ENCODE results near the gene EMX2.

Gene EMX2

DNA sequence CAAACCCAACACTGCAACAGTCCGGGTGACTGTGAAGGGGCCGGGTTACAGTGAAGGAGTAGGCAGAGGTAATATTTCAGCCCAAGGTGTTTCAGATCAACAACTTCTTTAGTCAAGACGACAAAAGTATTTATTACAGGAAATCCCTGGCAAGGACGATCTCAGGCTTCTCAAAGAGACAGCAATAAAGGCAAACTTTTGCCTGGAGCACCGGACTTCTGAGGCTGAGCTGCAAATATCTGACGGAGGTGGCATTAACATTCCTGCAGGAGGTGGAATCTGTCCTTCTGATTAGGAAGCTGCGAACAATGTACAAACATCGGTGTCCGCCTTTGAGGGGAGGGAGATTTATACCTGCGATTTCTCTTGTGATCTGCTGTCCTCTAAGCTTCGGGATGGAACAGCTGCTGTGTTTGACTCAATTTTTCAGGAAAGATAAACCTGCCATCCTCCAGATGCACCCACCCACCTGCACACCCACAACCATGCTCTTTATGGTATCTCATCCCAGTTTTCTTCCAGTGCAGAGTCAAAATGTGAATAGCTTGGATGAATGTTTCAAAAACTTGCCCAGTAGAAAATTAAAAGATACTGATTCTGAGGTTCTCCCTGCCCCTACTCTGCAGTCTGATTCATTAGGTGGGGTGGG, 32.1 kb downstream of the EMX2 start:
- no peak for TF ChIP-seq ZNF677 (tag by site-specific recombination; IDR thresholded peaks at IDR 0.05)
- TF ChIP-seq EGR2 (tag by site-specific recombination; IDR thresholded peaks at IDR 0.05; ENCODE audit: low read depth) = peak; percentile 66
- Histone ChIP-seq H3K4me1 (ENCODE audit: control insufficient read depth, insufficient read depth, low read length) (no peaks in the 10 kb centered on the region), H3K9me3 (ENCODE audit: control insufficient read depth, insufficient read depth, low read depth, low read length) (no peaks in the 10 kb centered on the region), H3K27ac (ENCODE audit: extremely low read depth, low read depth, low read length) (no peak overlapping the region), H3K4me3 (ENCODE audit: low read depth, low read length) (no peak overlapping the region), H3K36me3 (ENCODE audit: control insufficient read depth in 2 of 2, insufficient read depth in 1 of 2, low read length in 2 of 2) (no peaks in the 10 kb centered on the region)
- ChIA-PET CTCF (interaction anchor here (1.0 kb wide), 1 partner anchor 45 kb away, joined by 3 read pairs; no protein-coding TSS in a partner anchor), POLR2A (no interaction called here)

DNA sequence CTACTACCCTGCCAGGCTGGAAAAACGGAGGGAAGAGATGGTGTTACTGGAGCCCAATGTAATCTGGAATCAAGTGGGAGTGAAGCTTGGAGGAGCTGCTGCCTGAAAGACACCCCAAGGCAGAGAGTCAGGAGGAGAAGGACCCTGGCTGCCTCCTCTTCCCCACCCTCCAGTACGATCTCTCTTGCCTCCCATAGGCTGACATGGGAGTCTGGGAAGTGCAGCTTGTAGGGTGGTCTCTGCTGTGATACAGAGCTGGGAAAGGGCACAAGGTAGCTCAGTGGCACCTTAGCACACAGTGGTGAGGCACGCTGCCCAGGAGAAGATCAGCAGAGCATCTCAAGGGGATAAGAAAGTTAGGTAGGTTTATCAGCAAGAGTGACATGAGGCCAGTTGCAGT, 35.9 kb downstream of the EMX2 start:
- Histone ChIP-seq H3K4me3 (ENCODE audit: low read depth, low read length) (no peak overlapping the region), H3K36me3 (ENCODE audit: control insufficient read depth in 2 of 2, insufficient read depth in 1 of 2, low read length in 2 of 2) (no peaks in the 10 kb centered on the region), H3K27ac (ENCODE audit: extremely low read depth, low read depth, low read length) (no peak overlapping the region), H3K9me3 (ENCODE audit: control insufficient read depth, insufficient read depth, low read depth, low read length) (no peaks in the 10 kb centered on the region), H3K4me1 (ENCODE audit: control insufficient read depth, insufficient read depth, low read length) (no peaks in the 10 kb centered on the region)
- ChIA-PET POLR2A (no interaction called here), CTCF (no interaction called here)
- TF ChIP-seq ZNF354C (tag by site-specific recombination; IDR thresholded peaks at IDR 0.05; ENCODE audit: borderline replicate concordance, low read depth) (no peak), ZNF155 (tag by site-specific recombination; IDR thresholded peaks at IDR 0.05) (no peak), ZNF514 (tag by site-specific recombination; IDR thresholded peaks at IDR 0.05) (no peak), KLF7 (tag by site-specific recombination; IDR thresholded peaks at IDR 0.05; ENCODE audit: borderline replicate concordance) (no peak), KLF16 (tag by site-specific recombination; IDR thresholded peaks at IDR 0.05) (no peak), GLIS1 (tag by site-specific recombination; IDR thresholded peaks at IDR 0.05) (no peak), TCF7L2 (IDR thresholded peaks at IDR 0.05; ENCODE audit: borderline replicate concordance, low read depth, low read length) (no peak), ZNF433 (tag by site-specific recombination; IDR thresholded peaks at IDR 0.05; ENCODE audit: low read depth) (no peak), ZNF157 (tag by site-specific recombination; IDR thresholded peaks at IDR 0.05) (no peak), ZNF169 (tag by site-specific recombination; IDR thresholded peaks at IDR 0.05) (no peak), ZNF707 (tag by site-specific recombination; IDR thresholded peaks at IDR 0.05) (no peak), GFI1B (tag by site-specific recombination; IDR thresholded peaks at IDR 0.05) (no peak), ZNF19 (tag by site-specific recombination; IDR thresholded peaks at IDR 0.05; ENCODE audit: low read depth) (no peak), HOXC10 (CRISPR knock-in tag; IDR thresholded peaks at IDR 0.05) (no peak), ZNF341 (tag by site-specific recombination; IDR thresholded peaks at IDR 0.05; ENCODE audit: low read depth) (no peak), FEZF1 (tag by site-specific recombination; IDR thresholded peaks at IDR 0.05) (no peak), ZBTB21 (tag by site-specific recombination; IDR thresholded peaks at IDR 0.05) (no peak)
- TF ChIP-seq, protein P1, sequence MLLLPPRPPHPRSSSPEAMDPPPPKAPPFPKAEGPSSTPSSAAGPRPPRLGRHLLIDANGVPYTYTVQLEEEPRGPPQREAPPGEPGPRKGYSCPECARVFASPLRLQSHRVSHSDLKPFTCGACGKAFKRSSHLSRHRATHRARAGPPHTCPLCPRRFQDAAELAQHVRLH (tag by site-specific recombination; IDR thresholded peaks at IDR 0.05) = no peak
- TF ChIP-seq, protein P2, sequence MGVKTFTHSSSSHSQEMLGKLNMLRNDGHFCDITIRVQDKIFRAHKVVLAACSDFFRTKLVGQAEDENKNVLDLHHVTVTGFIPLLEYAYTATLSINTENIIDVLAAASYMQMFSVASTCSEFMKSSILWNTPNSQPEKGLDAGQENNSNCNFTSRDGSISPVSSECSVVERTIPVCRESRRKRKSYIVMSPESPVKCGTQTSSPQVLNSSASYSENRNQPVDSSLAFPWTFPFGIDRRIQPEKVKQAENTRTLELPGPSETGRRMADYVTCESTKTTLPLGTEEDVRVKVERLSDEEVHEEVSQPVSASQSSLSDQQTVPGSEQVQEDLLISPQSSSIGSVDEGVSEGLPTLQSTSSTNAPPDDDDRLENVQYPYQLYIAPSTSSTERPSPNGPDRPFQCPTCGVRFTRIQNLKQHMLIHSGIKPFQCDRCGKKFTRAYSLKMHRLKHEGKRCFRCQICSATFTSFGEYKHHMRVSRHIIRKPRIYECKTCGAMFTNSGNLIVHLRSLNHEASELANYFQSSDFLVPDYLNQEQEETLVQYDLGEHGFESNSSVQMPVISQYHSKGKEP (tag by site-specific recombination; IDR thresholded peaks at IDR 0.05) = no peak

DNA sequence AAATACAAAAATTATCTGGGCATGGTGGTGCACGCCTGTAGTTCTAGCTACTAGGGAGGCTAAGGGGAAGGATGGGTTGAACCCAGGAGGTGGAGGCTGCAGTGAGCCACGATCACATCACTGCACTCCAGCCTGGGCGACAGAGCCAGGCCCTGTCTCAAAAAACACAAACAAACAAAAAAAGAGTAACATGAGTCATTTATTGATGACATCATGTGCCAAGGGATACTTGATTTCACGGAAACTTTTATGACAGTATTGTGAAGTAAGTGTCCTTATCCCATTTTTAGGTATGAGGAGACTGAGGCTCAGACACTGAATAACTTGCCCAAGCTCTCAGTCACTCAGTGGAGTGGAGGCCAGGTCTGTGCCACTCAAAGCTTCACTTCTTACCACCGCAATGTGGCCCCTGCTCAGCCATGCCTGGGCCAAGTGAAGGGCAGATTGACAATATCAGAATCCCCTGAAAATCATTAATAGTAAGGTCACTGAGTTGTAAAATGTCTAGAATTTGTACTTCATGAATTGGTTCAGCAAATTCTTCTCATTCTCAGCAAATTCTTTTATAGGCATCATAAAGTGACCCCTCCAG, 36.5 kb downstream of the EMX2 start:
- CTCF ChIA-PET = no interaction called here
- H3K27ac ChIP-seq (ENCODE audit: extremely low read depth, low read depth, low read length) = no peak overlapping the region
- no peak overlapping the region for H3K4me3 ChIP-seq (ENCODE audit: low read depth, low read length)
- H3K9me3 ChIP-seq (ENCODE audit: control insufficient read depth, insufficient read depth, low read depth, low read length) = no peaks in the 10 kb centered on the region
- no peaks in the 10 kb centered on the region for H3K4me1 ChIP-seq (ENCODE audit: control insufficient read depth, insufficient read depth, low read length)
- POLR2A ChIA-PET = no interaction called here
- H3K36me3 ChIP-seq (ENCODE audit: control insufficient read depth in 2 of 2, insufficient read depth in 1 of 2, low read length in 2 of 2) = no peaks in the 10 kb centered on the region
- TF ChIP-seq, protein P3, sequence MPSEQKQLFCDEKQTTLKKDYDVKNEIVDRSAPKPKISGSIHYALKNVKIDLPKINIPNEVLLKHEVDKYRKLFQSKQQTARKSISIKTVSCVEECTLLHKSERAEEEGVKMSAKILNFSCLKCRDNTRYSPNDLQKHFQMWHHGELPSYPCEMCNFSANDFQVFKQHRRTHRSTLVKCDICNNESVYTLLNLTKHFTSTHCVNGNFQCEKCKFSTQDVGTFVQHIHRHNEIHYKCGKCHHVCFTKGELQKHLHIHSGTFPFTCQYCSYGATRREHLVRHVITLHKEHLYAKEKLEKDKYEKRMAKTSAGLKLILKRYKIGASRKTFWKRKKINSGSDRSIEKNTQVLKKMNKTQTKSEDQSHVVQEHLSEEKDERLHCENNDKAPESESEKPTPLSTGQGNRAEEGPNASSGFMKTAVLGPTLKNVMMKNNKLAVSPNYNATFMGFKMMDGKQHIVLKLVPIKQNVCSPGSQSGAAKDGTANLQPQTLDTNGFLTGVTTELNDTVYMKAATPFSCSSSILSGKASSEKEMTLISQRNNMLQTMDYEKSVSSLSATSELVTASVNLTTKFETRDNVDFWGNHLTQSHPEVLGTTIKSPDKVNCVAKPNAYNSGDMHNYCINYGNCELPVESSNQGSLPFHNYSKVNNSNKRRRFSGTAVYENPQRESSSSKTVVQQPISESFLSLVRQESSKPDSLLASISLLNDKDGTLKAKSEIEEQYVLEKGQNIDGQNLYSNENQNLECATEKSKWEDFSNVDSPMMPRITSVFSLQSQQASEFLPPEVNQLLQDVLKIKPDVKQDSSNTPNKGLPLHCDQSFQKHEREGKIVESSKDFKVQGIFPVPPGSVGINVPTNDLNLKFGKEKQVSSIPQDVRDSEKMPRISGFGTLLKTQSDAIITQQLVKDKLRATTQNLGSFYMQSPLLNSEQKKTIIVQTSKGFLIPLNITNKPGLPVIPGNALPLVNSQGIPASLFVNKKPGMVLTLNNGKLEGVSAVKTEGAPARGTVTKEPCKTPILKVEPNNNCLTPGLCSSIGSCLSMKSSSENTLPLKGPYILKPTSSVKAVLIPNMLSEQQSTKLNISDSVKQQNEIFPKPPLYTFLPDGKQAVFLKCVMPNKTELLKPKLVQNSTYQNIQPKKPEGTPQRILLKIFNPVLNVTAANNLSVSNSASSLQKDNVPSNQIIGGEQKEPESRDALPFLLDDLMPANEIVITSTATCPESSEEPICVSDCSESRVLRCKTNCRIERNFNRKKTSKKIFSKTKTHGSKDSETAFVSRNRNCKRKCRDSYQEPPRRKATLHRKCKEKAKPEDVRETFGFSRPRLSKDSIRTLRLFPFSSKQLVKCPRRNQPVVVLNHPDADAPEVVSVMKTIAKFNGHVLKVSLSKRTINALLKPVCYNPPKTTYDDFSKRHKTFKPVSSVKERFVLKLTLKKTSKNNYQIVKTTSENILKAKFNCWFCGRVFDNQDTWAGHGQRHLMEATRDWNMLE (tag by site-specific recombination; conservative IDR thresholded peaks at IDR 0.05; ENCODE audit: low read depth) = no peak
- TF ChIP-seq ZNF843 (tag by site-specific recombination; IDR thresholded peaks at IDR 0.05) = no peak
- TF ChIP-seq BCL6B (tag by site-specific recombination; IDR thresholded peaks at IDR 0.05) = no peak
- TF ChIP-seq ZFP3 (tag by site-specific recombination; IDR thresholded peaks at IDR 0.05; ENCODE audit: low read depth) = no peak

Data from HEK293 (cell line).